ENCODE measurements around the gene GDNF.

Gene GDNF

DNA sequence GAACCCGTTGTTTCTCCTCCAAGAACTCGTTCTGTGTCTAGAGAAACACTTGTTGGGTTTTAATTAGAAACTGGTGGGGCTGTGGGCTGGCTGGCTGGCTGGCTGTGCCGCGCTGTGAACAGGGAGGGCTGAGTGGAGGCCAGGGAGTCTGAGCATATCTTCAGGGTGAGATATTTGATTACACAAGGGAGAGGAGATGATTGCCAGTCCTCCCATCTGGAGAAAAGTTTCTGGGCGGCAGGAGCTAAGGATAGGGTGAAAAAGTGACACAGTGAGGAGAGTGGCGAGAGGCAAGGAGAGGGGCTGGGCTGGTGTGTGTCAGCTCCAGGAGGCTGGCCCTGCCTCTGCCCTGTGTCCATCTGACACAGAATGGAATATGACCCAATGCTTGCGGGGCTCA lies 63.0 kb downstream of the GDNF start:
- no peak for DNase-seq

- DNase-seq = peak; percentile 22 to 71
Measured at GRCh38 chr5:37774912-37775483, 64.8 kb downstream of the GDNF start.

- DNase-seq = no peak
Measured at GRCh38 chr5:37773809-37774208, 66.0 kb downstream of the GDNF start.

DNA sequence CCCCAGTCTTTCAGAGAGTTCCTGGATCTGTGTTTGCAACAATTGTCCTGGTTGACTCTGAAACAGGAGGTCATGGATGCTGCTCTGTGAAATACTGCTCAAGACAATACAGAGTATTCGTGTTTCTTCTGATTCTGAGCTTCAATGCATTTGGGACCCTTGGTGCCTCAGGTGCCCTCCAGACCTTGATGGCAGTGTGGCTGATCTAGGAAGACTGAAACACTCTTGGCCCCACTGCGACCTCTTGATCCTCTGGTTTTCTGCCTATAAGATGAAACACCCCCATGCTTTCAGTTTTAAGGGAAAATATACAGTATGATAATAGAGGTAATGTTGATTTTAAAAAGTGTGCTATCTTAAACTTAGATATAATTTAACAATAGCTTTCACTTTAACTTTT lies 67.6 kb downstream of the GDNF start:
- no peak for DNase-seq

GRCh38 chr5:37771731-37772130 lies 68.1 kb downstream of the GDNF start:
- no peak for DNase-seq

GRCh38 chr5:37771203-37771611 lies 68.6 kb downstream of the GDNF start:
- no peak for DNase-seq

DNA sequence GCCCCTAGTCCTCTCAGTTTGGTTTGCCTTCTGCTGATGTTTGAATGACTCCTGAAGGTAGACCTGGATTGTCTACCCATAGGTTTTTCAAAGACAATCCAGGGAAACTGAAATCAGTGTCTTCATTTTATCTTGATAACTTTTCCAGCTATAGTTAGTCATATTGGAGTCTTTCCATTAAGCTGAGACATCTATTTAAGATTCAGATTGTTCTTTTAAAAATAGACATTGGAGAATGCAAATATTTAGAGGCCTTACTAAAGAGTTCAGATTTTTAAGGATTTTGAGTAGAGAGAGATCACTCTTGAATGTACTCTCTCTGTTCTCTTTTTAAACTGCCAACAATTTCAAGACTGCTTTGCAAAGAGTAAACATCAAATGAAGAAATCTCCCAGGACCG lies 69.1 kb downstream of the GDNF start:
- DNase-seq = no peak

GRCh38 chr5:37769840-37770239 lies 70.0 kb downstream of the GDNF start:
- DNase-seq = no peak

DNA sequence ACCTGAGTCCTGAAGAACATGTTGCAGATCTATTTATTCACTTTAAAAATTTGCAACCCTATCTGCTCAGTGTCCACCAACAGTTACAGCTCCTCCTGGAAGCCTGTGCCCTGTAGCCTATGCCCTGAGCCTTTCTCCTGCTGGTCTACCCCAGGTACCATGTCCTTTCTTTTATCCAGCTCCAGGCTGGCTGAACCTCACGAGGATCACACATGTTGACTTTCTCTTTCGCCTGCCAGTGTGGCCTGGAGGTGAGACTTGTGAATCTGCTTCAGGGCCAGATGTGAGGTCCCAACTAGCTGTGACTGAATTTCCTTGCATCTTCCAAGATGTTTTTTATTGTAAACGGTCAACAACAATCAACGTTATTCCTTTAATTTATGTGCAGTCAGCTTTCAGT lies 70.7 kb downstream of the GDNF start:
- no peak for DNase-seq

DNA sequence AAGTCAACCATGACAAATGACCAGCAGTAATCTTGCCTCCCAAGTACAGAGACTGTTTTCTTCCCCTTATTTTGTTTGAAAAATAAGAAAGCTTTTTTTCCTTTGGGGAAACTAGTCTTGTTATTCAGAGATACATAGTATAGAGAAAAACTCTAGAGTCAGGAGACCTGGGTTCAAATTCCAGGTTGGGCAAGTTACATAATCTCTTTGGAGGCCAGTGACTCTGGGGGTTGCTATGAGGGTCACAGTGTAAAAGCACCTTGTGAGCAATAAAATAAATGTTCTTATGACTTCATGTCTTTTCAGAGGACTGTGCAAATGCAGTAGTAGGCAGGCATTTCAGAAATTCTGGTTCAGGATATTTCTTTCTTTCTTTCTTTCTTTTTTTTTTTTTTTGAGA lies 71.5 kb downstream of the GDNF start:
- no peak for DNase-seq

- no peak for DNase-seq
Measured at GRCh38 chr5:37767961-37768360, 71.9 kb downstream of the GDNF start.

DNA sequence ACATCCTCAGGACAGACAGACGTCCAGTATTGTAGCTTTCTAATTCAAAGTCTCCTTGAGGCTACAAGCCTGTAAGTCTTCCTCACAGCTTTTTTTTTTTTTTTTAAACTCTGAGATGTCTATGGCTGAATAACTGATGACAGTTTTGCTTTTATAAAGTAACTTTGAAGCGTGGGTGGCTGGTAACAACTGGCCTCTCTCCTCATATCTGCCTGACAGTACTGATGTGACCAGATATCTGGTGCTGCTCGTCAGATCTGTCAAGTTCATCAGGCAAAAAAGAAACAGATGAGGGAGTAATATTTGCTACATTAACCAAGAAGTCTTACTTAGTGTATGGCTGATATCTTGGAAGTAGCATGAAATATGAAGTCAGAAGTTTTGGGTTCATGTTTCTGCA lies 72.6 kb downstream of the GDNF start:
- no peak for DNase-seq

Data from inflammatory macrophage treated with lipopolysaccharide for 1 hour (primary cell).